Immature natural killer cell (primary cell): Measurements from ENCODE around the gene C10orf90. TPM values are rescaled to one million over a fixed set of nuclear protein-coding genes. Genes with fewer than 3 reads are reported as not detected.

Experiments used
- DNase-seq, 3 donors: peaks; one replicate each; pipeline ENCODE4 v3.0.0; 2022; ENCODE audit warnings: mixed read lengths in 1 of 3
- H3K27ac Mint-ChIP-seq, 6 donors: one replicate each; pipeline ENCODE4 v1.8.0; 2020; ENCODE audit warnings: mixed read lengths in 6 of 6, mild to moderate bottlenecking in 5 of 6, inconsistent platforms in 4 of 6, moderate library complexity in 3 of 6
- H3K27me3 Mint-ChIP-seq, 3 donors: one replicate each; pipeline ENCODE4 v1.8.0; 2020 to 2021; ENCODE audit warnings: low read depth in 3 of 3, mild to moderate bottlenecking in 3 of 3, mixed read lengths in 3 of 3, moderate library complexity in 3 of 3, inconsistent platforms in 1 of 3
- H3K36me3 Mint-ChIP-seq, 3 donors: one replicate each; pipeline ENCODE4 v1.8.0; 2020; ENCODE audit warnings: mixed read lengths in 3 of 3, inconsistent platforms in 2 of 3, mild to moderate bottlenecking in 2 of 3
- H3K4me1 Mint-ChIP-seq, 2 donors: one replicate each; pipeline ENCODE4 v1.8.0; 2020; ENCODE audit warnings: inconsistent platforms in 2 of 2, mild to moderate bottlenecking in 2 of 2, mixed read lengths in 2 of 2, moderate library complexity in 1 of 2
- H3K4me3 Mint-ChIP-seq, 5 donors: one replicate each; pipeline ENCODE4 v1.8.0; 2020; ENCODE audit warnings: mild to moderate bottlenecking in 5 of 5, mixed read lengths in 5 of 5, inconsistent platforms in 3 of 5, moderate library complexity in 3 of 5
- H3K9me3 Mint-ChIP-seq, 6 donors: one replicate each; pipeline ENCODE4 v1.8.0; 2020; ENCODE audit warnings: mild to moderate bottlenecking in 6 of 6, mixed read lengths in 6 of 6, inconsistent platforms in 4 of 6, moderate library complexity in 3 of 6
- polyA plus RNA-seq, 3 donors: library from polyadenylated mRNA; unstranded; fragments of 300-500 nt; fragmentation: Illumina TruSeq; gene quantifications; one replicate each; pipeline ENCODE4 v1.2.3, GENCODE V29; 2021

Gene C10orf90
- polyA plus RNA-seq, 3 donors from 2014 or later: not detected

DNA sequence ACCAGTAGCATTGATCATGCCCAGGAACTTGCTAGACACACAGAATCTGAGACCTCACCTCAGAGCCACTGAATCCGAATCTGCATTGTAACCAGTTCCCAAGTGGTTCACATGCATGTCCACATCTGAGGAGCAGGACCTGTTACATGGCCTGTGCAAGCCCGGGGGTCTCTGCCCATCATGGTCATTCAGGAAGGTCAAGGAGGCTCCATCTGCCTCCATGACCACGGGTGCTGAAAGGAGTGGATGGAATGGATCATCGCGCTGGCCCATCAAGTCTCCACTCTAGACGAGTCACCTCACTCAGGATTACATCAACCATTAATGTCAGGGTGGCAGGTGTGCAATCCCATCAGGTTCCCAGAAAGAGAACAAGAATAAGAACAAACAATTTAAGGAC lies 196.5 kb downstream of the C10orf90 start:
- peaks cover 0 to 7% (median 0%) of the 10 kb centered on the region in 6 donors for H3K9me3 Mint-ChIP-seq
- peaks cover 14 to 22% (median 18%) of the 10 kb centered on the region in 3 donors for H3K27me3 Mint-ChIP-seq
- DNase-seq: no peak
- H3K4me1 Mint-ChIP-seq: peaks cover 26 to 29% of the 10 kb centered on the region in 2 donors
- no peak overlapping the region for H3K4me3 Mint-ChIP-seq
- no peak overlapping the region for H3K27ac Mint-ChIP-seq
- H3K36me3 Mint-ChIP-seq: no peaks in the 10 kb centered on the region

DNA sequence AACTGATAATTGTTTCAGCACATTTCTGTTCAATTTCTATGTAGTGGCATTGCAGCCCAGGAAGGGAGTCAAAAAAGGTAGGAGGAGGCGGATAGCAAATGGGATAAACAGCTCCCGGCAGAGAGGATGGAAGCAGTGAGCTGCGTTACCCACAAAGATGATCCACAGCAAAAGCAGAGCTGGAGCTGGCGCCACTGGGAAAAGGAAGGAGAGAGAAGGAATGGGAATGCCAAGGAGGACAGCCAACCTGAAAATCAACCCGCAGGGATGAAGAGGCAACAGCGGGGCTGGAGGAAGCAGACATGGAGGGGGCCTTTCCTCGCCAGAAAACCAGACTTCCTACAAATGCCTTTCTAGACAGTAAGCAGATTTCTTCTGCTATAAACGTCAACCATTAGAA lies 199.5 kb downstream of the C10orf90 start:
- peaks cover 13 to 22% (median 15%) of the 10 kb centered on the region in 3 donors for H3K27me3 Mint-ChIP-seq
- peak overlapping the region in 2 of 5 donors; percentile 11 to 18 for H3K4me3 Mint-ChIP-seq
- peak overlapping the region in 1 of 6 donors; percentile 50 for H3K27ac Mint-ChIP-seq
- no peaks in the 10 kb centered on the region for H3K36me3 Mint-ChIP-seq
- no peak for DNase-seq
- peaks cover 0 to 7% (median 0%) of the 10 kb centered on the region in 6 donors for H3K9me3 Mint-ChIP-seq
- H3K4me1 Mint-ChIP-seq: peaks cover 45% of the 10 kb centered on the region in 2 donors

DNA sequence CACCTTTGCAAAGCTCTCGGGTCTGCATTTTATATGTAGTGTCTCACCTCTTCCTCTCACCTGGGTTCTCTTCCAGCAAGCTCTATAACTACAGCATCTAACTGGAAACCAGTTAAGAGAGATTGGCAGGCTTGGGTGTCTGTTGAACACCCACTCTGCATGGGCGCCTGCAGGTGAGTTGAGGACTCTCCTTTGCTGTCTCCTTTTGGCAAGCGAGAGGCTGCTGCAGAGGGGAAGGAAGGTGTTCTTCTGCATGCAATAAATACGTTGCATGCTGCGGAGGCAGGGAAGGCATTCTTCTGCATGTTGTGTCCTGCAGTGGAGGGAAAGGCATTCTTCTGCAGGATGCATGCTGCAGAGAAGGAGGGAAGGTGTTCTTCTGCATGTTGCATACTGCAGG lies 200.8 kb downstream of the C10orf90 start:
- DNase-seq: no peak
- Mint-ChIP-seq H3K9me3 (peaks cover 0 to 7% (median 0%) of the 10 kb centered on the region in 6 donors), H3K4me3 (peak overlapping the region; percentile 26 to 78 (median 69)), H3K36me3 (no peaks in the 10 kb centered on the region), H3K27ac (peak overlapping the region in 5 of 6 donors; percentile 53 to 87 (median 82)), H3K27me3 (peaks cover 12 to 23% (median 21%) of the 10 kb centered on the region in 3 donors), H3K4me1 (peaks cover 45% of the 10 kb centered on the region in 2 donors)

DNA sequence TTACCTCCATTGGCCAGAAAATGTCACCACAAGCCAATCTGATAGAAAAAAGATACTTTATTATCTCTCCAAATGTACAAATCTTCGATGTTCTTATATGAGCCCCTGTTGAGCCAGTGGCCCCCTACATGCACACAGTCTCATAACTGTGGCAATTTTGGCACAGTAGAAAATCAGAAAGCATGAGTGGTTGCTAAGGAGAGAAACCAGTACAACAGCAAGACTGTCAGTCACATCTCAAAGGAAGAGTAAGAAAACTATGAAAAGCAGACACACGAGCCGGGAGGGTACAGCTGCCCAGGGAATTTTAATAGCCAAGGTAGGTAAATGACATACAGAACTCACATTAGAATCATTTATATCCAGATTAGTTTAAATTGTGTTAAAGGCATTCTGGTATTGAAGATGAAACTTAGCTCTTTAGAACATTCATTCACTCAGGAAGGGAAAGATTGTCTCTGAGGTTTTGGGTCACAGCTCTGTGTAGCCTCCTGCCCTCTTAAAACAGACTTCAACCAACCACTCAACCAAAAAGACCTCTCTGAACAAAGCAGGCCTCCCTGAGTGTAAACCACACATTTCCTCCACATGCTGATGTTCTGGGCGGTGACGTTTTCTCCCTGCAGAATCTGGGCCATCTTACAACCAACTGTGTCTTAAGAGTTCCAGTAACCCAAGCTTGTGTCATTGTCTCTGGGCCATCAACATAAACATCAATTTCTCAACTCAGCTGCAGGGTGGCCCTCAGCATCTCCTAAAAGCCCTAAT lies 201.4 kb downstream of the C10orf90 start:
- peaks cover 0 to 7% (median 0%) of the 10 kb centered on the region in 6 donors for H3K9me3 Mint-ChIP-seq
- peaks cover 11 to 21% (median 19%) of the 10 kb centered on the region in 3 donors for H3K27me3 Mint-ChIP-seq
- peak overlapping the region; percentile 53 to 87 (median 80) for H3K27ac Mint-ChIP-seq
- no peaks in the 10 kb centered on the region for H3K36me3 Mint-ChIP-seq
- DNase-seq: peak; percentile 54 to 80 (median 59)
- H3K4me1 Mint-ChIP-seq: peaks cover 45% of the 10 kb centered on the region in 2 donors
- peak overlapping the region; percentile 26 to 78 (median 69) for H3K4me3 Mint-ChIP-seq

DNA sequence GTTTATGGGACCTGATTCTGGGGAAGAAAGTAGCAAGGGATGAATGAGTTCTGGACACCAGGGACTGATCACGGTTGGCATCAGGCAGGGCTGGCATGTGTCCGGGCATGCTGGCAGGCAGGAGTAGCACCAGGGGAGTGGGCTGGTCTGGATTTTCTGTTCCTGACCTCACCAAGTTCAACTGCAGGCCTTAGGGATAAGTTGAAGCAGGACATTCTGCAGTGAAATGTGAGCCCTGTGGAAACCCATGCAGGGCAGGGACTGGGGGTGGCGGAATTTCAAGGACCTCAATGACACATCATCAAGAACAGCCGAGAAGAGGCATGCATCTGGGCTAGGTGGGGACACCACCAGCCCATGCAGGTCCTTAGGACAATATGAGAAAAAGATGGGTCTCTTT lies 202.0 kb downstream of the C10orf90 start:
- peaks cover 0 to 7% (median 0%) of the 10 kb centered on the region in 6 donors for H3K9me3 Mint-ChIP-seq
- H3K27me3 Mint-ChIP-seq: peaks cover 13 to 21% (median 20%) of the 10 kb centered on the region in 3 donors
- no peak for DNase-seq
- H3K36me3 Mint-ChIP-seq: no peaks in the 10 kb centered on the region
- peak overlapping the region; percentile 26 to 78 (median 69) for H3K4me3 Mint-ChIP-seq
- H3K4me1 Mint-ChIP-seq: peaks cover 45% of the 10 kb centered on the region in 2 donors
- H3K27ac Mint-ChIP-seq: peak overlapping the region in 4 of 6 donors; percentile 10 to 73 (median 43)

DNA sequence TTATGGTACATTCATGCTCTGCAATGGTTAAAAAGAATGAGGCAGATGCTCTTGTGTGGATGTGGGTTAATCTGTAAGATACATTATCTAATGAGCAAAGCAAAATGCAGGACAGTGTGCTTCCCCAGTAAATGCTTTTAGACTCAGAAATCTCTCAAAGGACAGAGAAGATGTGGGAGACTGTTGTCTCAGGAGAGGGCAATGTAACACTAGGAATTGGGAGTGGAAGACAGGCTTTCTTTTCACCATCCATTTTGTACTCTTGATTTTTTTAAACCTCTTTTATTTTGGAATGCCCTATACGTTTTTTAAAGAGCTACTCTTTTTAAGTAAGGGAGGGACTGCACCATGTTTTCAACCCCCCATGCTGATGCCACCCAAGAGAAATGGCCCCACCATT lies 204.7 kb downstream of the C10orf90 start:
- H3K27ac Mint-ChIP-seq: no peak overlapping the region
- H3K27me3 Mint-ChIP-seq: peaks cover 13 to 27% (median 16%) of the 10 kb centered on the region in 3 donors
- H3K9me3 Mint-ChIP-seq: peaks cover 0 to 9% (median 0%) of the 10 kb centered on the region in 6 donors
- peaks cover 36 to 37% of the 10 kb centered on the region in 2 donors for H3K4me1 Mint-ChIP-seq
- H3K36me3 Mint-ChIP-seq: no peaks in the 10 kb centered on the region
- no peak for DNase-seq
- no peak overlapping the region for H3K4me3 Mint-ChIP-seq

DNA sequence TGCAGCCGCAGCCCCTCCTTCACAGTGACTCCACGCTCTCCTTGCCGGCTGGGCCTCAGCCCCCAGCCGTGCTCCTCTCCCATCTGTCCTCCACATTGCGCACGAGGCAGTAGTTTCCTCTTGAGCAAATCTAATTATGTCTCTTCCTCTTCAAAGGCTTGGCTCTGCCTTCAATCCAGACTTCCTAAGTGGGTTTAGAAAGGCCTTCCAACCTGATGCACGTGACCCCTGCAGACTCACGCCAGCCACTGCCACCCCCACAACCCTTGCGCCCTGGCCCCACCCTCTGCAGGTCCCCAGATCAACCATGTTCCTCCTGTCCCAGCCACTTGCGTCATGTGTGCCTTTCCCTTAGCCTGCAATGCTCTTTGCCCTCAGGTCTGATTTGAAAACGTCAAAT lies 207.2 kb downstream of the C10orf90 start:
- H3K4me1 Mint-ChIP-seq: peaks cover 12% of the 10 kb centered on the region in 2 donors
- H3K27me3 Mint-ChIP-seq: peaks cover 9 to 23% (median 12%) of the 10 kb centered on the region in 3 donors
- no peak overlapping the region for H3K4me3 Mint-ChIP-seq
- no peak for DNase-seq
- no peak overlapping the region for H3K27ac Mint-ChIP-seq
- no peaks in the 10 kb centered on the region for H3K36me3 Mint-ChIP-seq
- H3K9me3 Mint-ChIP-seq: peaks cover 0 to 5% (median 0%) of the 10 kb centered on the region in 6 donors

DNA sequence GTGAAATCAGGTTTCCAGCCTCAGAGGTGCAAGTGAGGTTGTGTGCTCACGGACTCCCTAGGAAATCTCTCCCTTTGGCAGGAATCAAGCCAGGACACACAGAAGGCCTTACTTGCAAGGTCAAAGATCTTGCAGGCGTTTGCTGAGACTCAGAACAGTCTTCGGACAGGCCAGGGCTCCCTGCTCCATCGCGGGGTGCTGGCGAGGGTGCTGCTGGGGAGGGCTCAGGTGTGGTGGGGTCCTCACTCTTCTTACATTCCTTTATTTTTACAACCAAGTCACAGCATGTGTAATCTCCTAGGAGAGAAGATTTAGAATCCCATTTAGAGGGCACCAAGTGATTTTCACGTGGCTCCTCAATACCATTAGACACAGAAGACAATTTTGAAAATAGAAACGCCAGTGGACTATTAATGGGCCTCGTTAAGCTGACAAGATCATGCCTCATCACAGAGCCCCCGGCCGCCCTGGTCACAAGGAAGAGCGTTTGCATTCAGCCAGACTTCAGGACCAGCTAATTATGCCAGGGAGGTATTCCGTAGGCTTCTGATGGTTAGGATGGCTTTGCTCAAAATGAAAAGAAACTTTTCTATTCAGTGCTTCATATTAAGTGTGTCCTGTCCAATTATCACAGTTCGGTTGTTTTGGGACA lies 209.1 kb downstream of the C10orf90 start:
- Mint-ChIP-seq H3K4me1 (no peaks in the 10 kb centered on the region), H3K9me3 (peaks cover 0 to 5% (median 0%) of the 10 kb centered on the region in 6 donors), H3K36me3 (no peaks in the 10 kb centered on the region), H3K27ac (no peak overlapping the region), H3K27me3 (peaks cover 7 to 23% (median 9%) of the 10 kb centered on the region in 3 donors), H3K4me3 (no peak overlapping the region)
- DNase-seq: no peak

DNA sequence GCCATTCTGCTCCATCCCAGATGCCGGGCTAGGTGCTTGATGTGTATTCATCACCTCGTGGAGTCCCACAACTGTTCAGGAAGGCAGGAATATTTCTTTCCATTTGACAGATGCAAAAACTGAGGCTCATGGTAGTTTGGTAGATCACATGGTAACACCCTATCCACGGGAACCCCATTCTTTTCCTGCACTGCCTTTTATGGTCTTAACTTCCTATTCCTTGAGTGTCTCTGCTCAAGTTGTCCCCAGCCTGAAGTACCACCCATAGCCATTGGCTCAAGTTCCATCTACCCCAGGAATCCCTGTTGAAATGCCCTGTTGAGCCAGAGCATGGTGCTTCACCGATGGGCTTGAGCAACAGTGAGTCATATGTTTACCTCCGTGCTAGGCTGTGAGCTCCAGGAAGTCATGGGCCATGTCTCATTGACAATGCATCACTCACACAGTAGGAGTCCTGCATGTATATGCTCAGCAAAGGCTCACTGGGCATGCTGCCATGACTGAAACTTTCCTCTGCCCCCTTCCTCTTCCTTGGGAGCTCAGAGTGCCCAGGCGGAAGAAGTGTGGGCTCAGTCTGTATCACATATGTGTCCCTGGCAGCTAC lies 210.5 kb downstream of the C10orf90 start:
- Mint-ChIP-seq H3K36me3 (no peaks in the 10 kb centered on the region), H3K27ac (no peak overlapping the region), H3K4me1 (no peaks in the 10 kb centered on the region), H3K27me3 (peaks cover 7 to 25% (median 9%) of the 10 kb centered on the region in 3 donors), H3K9me3 (peaks cover 0 to 5% (median 0%) of the 10 kb centered on the region in 6 donors), H3K4me3 (no peak overlapping the region)
- no peak for DNase-seq

DNA sequence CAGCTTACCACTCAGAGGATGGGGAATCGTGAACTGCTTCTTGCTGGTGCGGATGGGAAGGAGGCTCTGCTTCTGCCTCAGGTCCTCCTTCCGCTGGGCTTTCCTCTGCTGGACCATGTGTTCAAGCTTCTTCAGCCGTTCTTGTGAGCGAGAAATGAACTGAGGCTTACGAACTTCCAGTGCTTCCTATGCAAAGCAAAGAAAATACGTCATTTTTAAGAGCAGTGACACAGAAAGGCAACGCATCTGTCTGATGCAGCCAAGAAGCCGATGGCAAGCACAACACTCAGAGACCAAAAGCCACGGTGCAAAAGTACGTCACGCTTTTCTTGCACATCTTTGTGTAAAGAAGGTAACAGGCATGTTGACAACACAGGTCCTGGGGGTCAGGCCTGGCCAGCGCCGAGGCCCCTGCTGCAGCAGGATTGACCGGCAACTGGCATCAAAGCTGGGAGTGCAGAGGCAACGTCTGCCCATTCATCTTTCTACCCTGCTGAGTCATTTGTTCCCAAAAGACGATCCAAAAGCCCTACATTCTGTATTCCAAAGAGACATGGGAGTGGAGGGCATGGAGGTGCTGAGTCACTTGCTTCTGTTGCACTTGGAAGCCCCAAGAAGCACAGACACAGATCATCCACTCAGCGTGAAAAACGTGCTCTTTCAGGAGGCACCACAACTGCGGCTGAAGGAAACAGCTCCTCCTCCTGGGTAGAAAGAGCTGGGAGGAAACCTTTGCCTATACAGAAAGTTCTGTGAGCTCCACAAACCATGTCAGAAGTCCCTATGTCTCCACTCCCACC lies 211.3 kb downstream of the C10orf90 start:
- Mint-ChIP-seq H3K27me3 (peaks cover 5 to 22% (median 6%) of the 10 kb centered on the region in 3 donors), H3K9me3 (peaks cover 0 to 5% (median 0%) of the 10 kb centered on the region in 6 donors), H3K36me3 (no peaks in the 10 kb centered on the region), H3K4me1 (no peaks in the 10 kb centered on the region), H3K4me3 (no peak overlapping the region), H3K27ac (no peak overlapping the region)
- no peak for DNase-seq

DNA sequence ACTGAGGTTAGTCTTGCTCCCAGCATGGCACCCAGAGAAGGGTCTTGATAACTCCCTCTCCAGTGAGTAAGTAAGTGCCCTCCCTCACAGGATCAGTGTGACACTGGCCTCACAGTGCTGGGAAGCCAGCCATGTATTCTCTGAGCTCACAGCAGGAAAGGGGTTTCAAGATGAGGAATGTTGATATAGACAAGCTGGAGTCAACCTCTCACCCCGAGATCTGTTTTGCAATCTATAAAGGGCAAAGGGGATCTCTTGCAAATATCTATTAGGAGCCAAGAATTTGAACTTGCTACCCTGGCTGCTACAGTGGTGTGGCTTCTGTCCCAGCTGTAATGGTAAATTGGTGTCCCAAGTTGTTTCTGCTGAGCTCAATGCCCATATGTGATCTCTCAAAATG lies 212.0 kb downstream of the C10orf90 start:
- H3K9me3 Mint-ChIP-seq: peaks cover 0 to 5% (median 0%) of the 10 kb centered on the region in 6 donors
- DNase-seq: no peak
- no peak overlapping the region for H3K27ac Mint-ChIP-seq
- H3K27me3 Mint-ChIP-seq: peaks cover 4 to 21% (median 6%) of the 10 kb centered on the region in 3 donors
- no peak overlapping the region for H3K4me3 Mint-ChIP-seq
- H3K4me1 Mint-ChIP-seq: no peaks in the 10 kb centered on the region
- no peaks in the 10 kb centered on the region for H3K36me3 Mint-ChIP-seq

DNA sequence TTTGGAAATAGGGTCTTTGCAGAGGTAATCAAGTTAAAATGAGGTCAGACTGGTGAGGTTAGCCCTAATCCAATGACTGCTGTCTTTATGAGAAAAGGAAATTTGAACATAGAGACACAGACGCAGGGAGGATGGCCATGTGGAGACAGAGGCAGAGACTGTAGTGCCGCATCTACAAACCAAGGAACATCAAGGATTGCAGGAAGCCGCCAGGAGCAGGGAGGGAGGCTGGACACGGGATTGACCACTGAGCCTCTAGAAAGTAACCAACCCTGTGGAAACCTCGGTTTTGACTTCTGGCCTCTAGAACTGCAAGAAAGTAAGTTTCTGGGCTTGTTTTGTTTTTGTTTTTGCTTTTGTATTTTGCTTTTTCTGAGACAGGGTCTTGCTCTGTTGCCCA lies 213.9 kb downstream of the C10orf90 start:
- Mint-ChIP-seq H3K27ac (no peak overlapping the region), H3K4me3 (no peak overlapping the region), H3K9me3 (no peaks in the 10 kb centered on the region), H3K27me3 (peaks cover 0 to 9% (median 5%) of the 10 kb centered on the region in 3 donors), H3K36me3 (no peaks in the 10 kb centered on the region), H3K4me1 (no peaks in the 10 kb centered on the region)
- no peak for DNase-seq

DNA sequence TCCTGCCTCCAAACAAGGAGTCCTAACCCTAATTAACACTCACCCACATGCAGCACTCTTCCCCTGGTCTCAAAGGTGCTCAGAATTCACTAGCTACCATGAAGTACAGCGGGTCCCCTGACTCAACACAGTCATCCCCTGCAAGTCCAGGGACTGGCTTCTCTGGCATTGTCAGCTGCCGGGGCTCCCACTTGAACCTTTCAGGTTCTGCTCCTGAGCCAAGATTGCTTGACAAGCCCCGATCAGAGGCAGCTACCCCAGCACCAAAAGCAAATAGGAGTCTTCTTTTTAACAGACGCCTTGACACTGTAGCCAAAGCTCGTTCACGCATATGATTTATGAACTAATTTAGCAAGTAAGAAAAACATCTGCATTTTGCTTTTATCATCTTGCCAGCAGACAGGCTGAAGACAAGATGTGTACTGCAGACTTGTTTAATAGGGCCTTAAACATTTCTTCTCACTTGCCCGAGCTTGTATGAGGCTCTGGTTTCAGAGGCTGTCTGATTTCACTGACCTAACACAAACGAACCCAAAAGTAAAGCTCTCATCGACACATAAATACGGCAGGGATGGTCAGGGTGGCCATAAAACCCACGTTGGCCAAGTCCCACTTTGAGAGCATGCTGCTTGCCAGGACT lies 214.6 kb downstream of the C10orf90 start:
- DNase-seq: no peak
- H3K4me3 Mint-ChIP-seq: no peak overlapping the region
- H3K27me3 Mint-ChIP-seq: peaks cover 0 to 9% (median 6%) of the 10 kb centered on the region in 3 donors
- H3K27ac Mint-ChIP-seq: no peak overlapping the region
- no peaks in the 10 kb centered on the region for H3K9me3 Mint-ChIP-seq
- H3K4me1 Mint-ChIP-seq: no peaks in the 10 kb centered on the region
- H3K36me3 Mint-ChIP-seq: no peaks in the 10 kb centered on the region
